ENCODE measurements around the gene DPYD. TPM values are rescaled to one million over a fixed set of nuclear protein-coding genes. Genes with fewer than 3 reads are reported as not detected.

DPYD gene
- total and polyA plus RNA-seq, 11 donors, result 2.6 to 38.4 (median 7.8) TPM

DNA sequence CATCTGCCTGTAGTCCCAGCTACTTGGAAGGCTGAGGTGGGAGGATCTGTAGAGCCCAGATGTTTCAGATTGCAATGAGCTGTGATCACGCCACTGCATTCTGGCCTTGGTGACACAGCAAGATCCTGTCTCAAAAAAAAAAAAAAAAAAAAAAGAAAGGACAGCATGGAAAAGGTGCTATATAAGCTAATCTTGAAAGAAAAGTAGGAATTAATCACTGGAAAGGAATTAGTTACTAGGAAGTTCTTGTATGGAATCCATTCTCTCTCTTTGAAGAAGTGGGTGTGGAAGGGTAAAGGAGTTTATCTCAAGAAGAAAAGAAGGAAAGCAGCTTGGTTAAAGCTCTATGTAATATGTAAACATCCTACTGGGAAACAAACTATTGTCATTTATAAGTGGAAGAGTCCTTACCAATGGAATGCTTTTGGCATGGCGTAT is 339.2 kb downstream of the DPYD start:
- H3K36me3 ChIP-seq, result peaks cover 0 to 12% (median 0%) of the 10 kb centered on the region in 9 donors
- intact Hi-C loops (cut with DNase I), result no loop called here
- TF ChIP-seq, protein P1, sequence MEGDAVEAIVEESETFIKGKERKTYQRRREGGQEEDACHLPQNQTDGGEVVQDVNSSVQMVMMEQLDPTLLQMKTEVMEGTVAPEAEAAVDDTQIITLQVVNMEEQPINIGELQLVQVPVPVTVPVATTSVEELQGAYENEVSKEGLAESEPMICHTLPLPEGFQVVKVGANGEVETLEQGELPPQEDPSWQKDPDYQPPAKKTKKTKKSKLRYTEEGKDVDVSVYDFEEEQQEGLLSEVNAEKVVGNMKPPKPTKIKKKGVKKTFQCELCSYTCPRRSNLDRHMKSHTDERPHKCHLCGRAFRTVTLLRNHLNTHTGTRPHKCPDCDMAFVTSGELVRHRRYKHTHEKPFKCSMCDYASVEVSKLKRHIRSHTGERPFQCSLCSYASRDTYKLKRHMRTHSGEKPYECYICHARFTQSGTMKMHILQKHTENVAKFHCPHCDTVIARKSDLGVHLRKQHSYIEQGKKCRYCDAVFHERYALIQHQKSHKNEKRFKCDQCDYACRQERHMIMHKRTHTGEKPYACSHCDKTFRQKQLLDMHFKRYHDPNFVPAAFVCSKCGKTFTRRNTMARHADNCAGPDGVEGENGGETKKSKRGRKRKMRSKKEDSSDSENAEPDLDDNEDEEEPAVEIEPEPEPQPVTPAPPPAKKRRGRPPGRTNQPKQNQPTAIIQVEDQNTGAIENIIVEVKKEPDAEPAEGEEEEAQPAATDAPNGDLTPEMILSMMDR (IDR thresholded peaks at IDR 0.05), result no peak
- no peak for TF ChIP-seq POLR2A (IDR thresholded peaks at IDR 0.05)
- H3K27me3 ChIP-seq, result no peaks in the 10 kb centered on the region
- H3K27ac ChIP-seq, result no peak overlapping the region
- no peak overlapping the region for H3K4me3 ChIP-seq
- peaks cover 0 to 9% (median 0%) of the 10 kb centered on the region in 12 donors for H3K9me3 ChIP-seq
- no peaks in the 10 kb centered on the region for H3K4me1 ChIP-seq
- ATAC-seq, result no peak
- 94 to 98% (median 97%) methylated on average over 2 of the region's 2 CpGs for WGBS, 4 donors
- DNase-seq, result no peak

DNA sequence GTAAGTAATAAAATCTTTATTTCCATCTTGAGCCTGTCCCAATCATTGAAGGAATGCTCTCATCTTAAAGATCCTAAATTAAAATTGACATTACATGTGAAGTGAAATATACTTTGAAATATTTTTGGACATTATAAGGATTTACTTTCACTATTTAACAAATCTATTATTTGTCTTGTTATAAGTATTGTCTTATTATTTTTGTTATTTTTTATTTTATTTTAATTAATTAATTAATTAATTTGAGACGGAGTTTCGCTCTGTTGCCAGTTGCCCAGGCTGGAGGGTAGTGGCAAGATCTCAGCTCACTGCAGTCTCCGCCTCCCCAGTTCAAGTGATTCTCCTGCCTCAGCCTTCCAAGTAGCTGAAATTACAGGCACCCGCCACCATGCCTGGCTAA is 343.2 kb downstream of the DPYD start:
- no peak for DNase-seq
- no peak for ATAC-seq

DNA sequence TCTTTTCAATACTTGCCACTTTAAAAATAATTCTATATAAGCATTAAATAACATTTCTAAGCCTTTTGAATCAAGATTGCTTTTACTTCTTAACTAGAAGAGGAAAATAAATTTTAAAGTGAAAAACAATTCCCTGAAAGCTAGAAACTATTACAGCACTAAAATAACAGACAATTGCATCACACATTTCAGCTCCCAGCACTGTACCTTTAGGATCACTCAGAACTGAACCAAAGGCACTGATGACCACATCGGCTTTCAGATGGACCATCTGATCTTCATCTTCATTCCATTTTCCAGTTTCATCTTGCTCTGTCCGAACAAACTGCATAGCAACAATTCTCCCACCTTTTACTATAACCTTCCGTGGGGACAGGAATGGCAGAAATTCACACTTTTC is 347.3 kb downstream of the DPYD start:
- intact Hi-C loops (cut with DNase I), result no loop called here
- 90 to 95% (median 95%) methylated on average over 3 of the region's 3 CpGs for WGBS, 4 donors
- no peak for ATAC-seq
- no peaks in the 10 kb centered on the region for H3K27me3 ChIP-seq
- no peak overlapping the region for H3K27ac ChIP-seq
- DNase-seq, result no peak
- H3K4me3 ChIP-seq, result no peak overlapping the region
- H3K4me1 ChIP-seq, result no peaks in the 10 kb centered on the region
- no peaks in the 10 kb centered on the region for H3K9me3 ChIP-seq
- no peak for TF ChIP-seq POLR2A (IDR thresholded peaks at IDR 0.05)
- TF ChIP-seq, protein P1 (IDR thresholded peaks at IDR 0.05), result no peak
- peaks cover 0 to 32% (median 10%) of the 10 kb centered on the region in 9 donors for H3K36me3 ChIP-seq

More for the DNA sequence above, 343.2 kb downstream of the DPYD start:
- 93 to 98% (median 97%) methylated on average over 4 of the region's 4 CpGs for WGBS, 4 donors
- Histone ChIP-seq H3K27ac (no peak overlapping the region), H3K4me1 (no peaks in the 10 kb centered on the region), H3K4me3 (no peak overlapping the region), H3K36me3 (peaks cover 0 to 19% (median 4%) of the 10 kb centered on the region in 9 donors), H3K9me3 (no peaks in the 10 kb centered on the region), H3K27me3 (no peaks in the 10 kb centered on the region)
- intact Hi-C loops (cut with DNase I), result no loop called here
- TF ChIP-seq, protein P1 (IDR thresholded peaks at IDR 0.05), result no peak
- TF ChIP-seq POLR2A (IDR thresholded peaks at IDR 0.05), result no peak

DNA sequence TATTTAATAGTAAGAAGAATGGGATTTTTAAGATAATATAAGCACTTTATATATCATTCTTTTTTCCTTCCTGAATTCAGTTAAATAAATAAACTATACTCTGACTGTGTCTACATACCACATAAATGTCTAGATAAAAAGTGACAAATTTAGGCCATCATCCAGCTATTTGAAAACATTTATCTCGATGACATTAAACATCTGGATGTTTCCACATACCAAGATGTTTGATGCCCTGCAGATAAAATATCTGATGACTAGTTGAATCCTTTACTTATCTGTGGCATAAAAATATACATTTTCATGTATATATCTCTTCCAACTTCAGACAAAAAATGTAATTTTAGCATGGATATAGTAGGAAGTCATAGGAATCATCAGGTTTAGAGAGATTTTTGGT is 348.3 kb downstream of the DPYD start:
- DNase-seq (no peak), ATAC-seq (no peak)
- Histone ChIP-seq H3K36me3 (peaks cover 0 to 32% (median 10%) of the 10 kb centered on the region in 9 donors), H3K4me3 (no peak overlapping the region), H3K4me1 (no peaks in the 10 kb centered on the region), H3K27ac (no peak overlapping the region), H3K9me3 (no peaks in the 10 kb centered on the region), H3K27me3 (no peaks in the 10 kb centered on the region)
- intact Hi-C loops (cut with DNase I), result no loop called here
- TF ChIP-seq, protein P1 (IDR thresholded peaks at IDR 0.05), result no peak
- TF ChIP-seq POLR2A (IDR thresholded peaks at IDR 0.05), result no peak
- 64 to 70% (median 68%) methylated on average over 1 of the region's 1 CpG for WGBS, 4 donors
